MG63 (cell line): Measurements from ENCODE around the gene NME1. TPM values are rescaled to one million over a fixed set of nuclear protein-coding genes. Genes with fewer than 3 reads are reported as not detected.

Experiments
- total RNA-seq: library from RNA; depleted of rRNA; stranded (reverse); fragments of >200 nt; shearing (Covaris generic); gene quantifications from 2 replicates; pipeline ENCODE4 v1.2.3, GENCODE V29; 2014; ENCODE audit warnings: low replicate concordance; rRNA removed

The NME1 gene
- total RNA-seq, 1 experiment from 2014 or later = 786 TPM

Other genes starting within 250 kb of the NME1 start
- gene SPAG9, start 32.7 kb upstream of the NME1 start, total RNA-seq = 53.8 and 65.5 TPM in 2 replicates
- gene NME2, start 12.9 kb downstream of the NME1 start, total RNA-seq = 1,130 and 1,229 TPM in 2 replicates
- gene MBTD1, start 106.5 kb downstream of the NME1 start, total RNA-seq = 4.8 and 8.9 TPM in 2 replicates
- 113 and 161 TPM in 2 replicates for gene UTP18, start 107.0 kb downstream of the NME1 start, total RNA-seq